H1 (cell line): ENCODE results near the gene KIAA1755. TPM values are rescaled to one million over a fixed set of nuclear protein-coding genes. Genes with fewer than 3 reads are reported as not detected.

Experiments
- CTCF ChIA-PET: fragments of 300-600 bp; sonication (Branson Sonifier 250); formaldehyde crosslinking; loops from one replicate; lab custom pipeline; 2021; ENCODE audit not compliant: partially characterized antibody; lab: Charles Lee
- POLR2A ChIA-PET: fragments of 300-600 bp; sonication (Branson Sonifier 250); formaldehyde crosslinking; loops from one replicate; lab custom pipeline; 2021; ENCODE audit warnings: inconsistent platforms; ENCODE audit not compliant: partially characterized antibody; lab: Charles Lee
- DNase-seq, 2 experiments: peaks; one replicate each; pipeline versions ENCODE4 v3.0.0 to v3.0.0-alpha.2; 2010 to 2022; ENCODE audit warnings: low spot score in 2 of 2, low read depth in 1 of 2, mixed read lengths in 1 of 2
- FAIRE-seq: peaks from 2 replicates; lab custom pipeline; 2011; peaks lifted over from hg19 to GRCh38; lab: Jason Lieb, UNC
- H2AFZ ChIP-seq: 2 replicates; pipeline ENCODE4 v1.8.1; 2012; ENCODE audit warnings: low read length, inconsistent platforms
- H2AK5ac ChIP-seq: 2 replicates; pipeline ENCODE4 v1.6.1; 2013; ENCODE audit warnings: low read depth, low read length
- H2BK120ac ChIP-seq: replicated peaks from 2 replicates; pipeline ENCODE3; 2013; ENCODE audit warnings: low read depth, low read length, inconsistent platforms
- H2BK12ac ChIP-seq: 2 replicates; pipeline ENCODE4 v1.6.1; 2013; ENCODE audit warnings: low read depth, low read length
- H2BK15ac ChIP-seq: 2 replicates; pipeline ENCODE4 v1.6.1; 2013; ENCODE audit warnings: low read length
- H2BK20ac ChIP-seq: 2 replicates; pipeline ENCODE4 v1.6.1; 2013; ENCODE audit warnings: low read length
- H2BK5ac ChIP-seq: 2 replicates; pipeline ENCODE4 v1.6.1; 2013; ENCODE audit warnings: low read depth, low read length
- H3K14ac ChIP-seq: 2 replicates; pipeline ENCODE4 v1.6.1; 2013; ENCODE audit warnings: inconsistent platforms; ENCODE audit not compliant: insufficient read length
- H3K18ac ChIP-seq: 2 replicates; pipeline ENCODE4 v1.6.1; 2013; ENCODE audit warnings: low read length; ENCODE audit errors: extremely low read depth
- H3K23ac ChIP-seq: 2 replicates; pipeline ENCODE4 v1.6.1; 2013; ENCODE audit warnings: inconsistent platforms; ENCODE audit not compliant: insufficient read length
- H3K23me2 ChIP-seq: 2 replicates; pipeline ENCODE4 v1.6.1; 2013; ENCODE audit warnings: low read depth, low read length
- H3K27ac ChIP-seq: 2 replicates; pipeline ENCODE4 v1.6.1; 2011; ENCODE audit warnings: low read depth, low read length, inconsistent platforms
- H3K27me3 ChIP-seq, 4 experiments: replicated peaks in 1 of 4; 1 replicate in 1 of 4; 2 replicates in 3 of 4; pipeline versions ENCODE4 v1.6.1 to v1.8.1; 2011 to 2013; ENCODE audit warnings: low read length in 3 of 4, mild to moderate bottlenecking in 3 of 4, inconsistent platforms in 2 of 4, mixed read lengths in 2 of 4, moderate library complexity in 1 of 4; ENCODE audit not compliant: control insufficient read depth in 3 of 4, insufficient read depth in 3 of 4; ENCODE audit errors: extremely low read depth in 1 of 4
- H3K36me3 ChIP-seq, 4 experiments: 2 replicates each; pipeline versions ENCODE4 v1.6.1 to v1.8.1; 2011 to 2013; ENCODE audit warnings: mild to moderate bottlenecking in 4 of 4, low read length in 3 of 4, moderate library complexity in 2 of 4, control low read depth in 1 of 4, inconsistent platforms in 1 of 4; ENCODE audit not compliant: insufficient read depth in 4 of 4, control insufficient read depth in 2 of 4
- H3K4ac ChIP-seq: replicated peaks from 2 replicates; pipeline ENCODE3; 2013; ENCODE audit warnings: low read length, low read depth, mixed read lengths, inconsistent platforms; ENCODE audit not compliant: insufficient read length
- H3K4me1 ChIP-seq, 4 experiments: replicated peaks in 1 of 4; 1 replicate in 1 of 4; 2 replicates in 3 of 4; pipeline versions ENCODE4 v1.6.1 to v1.8.1; 2011 to 2013; ENCODE audit warnings: low read length in 3 of 4, inconsistent platforms in 2 of 4, mixed read lengths in 1 of 4; ENCODE audit not compliant: insufficient read depth in 4 of 4, control insufficient read depth in 3 of 4
- H3K4me2 ChIP-seq, 2 experiments: 2 replicates each; pipeline versions ENCODE4 v1.6.1 to v1.8.1; 2011 to 2013; ENCODE audit warnings: low read depth in 2 of 2, low read length in 2 of 2, control low read depth in 1 of 2, inconsistent platforms in 1 of 2, mild to moderate bottlenecking in 1 of 2; ENCODE audit not compliant: insufficient read depth in 1 of 2
- H3K4me3 ChIP-seq, 4 experiments: fragments of 200-600, 300-600 bp in 1 of 4; sonication (generic), shearing (Covaris generic), sonication (Bioruptor Twin) in 1 of 4; 2 replicates each; pipeline versions ENCODE4 v1.5.1 to v1.8.1; 2011 to 2016; ENCODE audit warnings: low read length in 4 of 4, low read depth in 3 of 4, control low read depth in 2 of 4, inconsistent platforms in 2 of 4, mild to moderate bottlenecking in 2 of 4, mixed read lengths in 1 of 4, moderate library complexity in 1 of 4; ENCODE audit not compliant: insufficient read depth in 2 of 4; ENCODE audit errors: extremely low read depth in 1 of 4
- H3K56ac ChIP-seq: replicated peaks from 2 replicates; pipeline ENCODE3; 2013; ENCODE audit warnings: low read depth, mild to moderate bottlenecking, mixed read lengths, low read length, inconsistent platforms; ENCODE audit not compliant: insufficient read length
- H3K79me1 ChIP-seq: 2 replicates; pipeline ENCODE4 v1.6.1; 2013; ENCODE audit warnings: low read depth, low read length, control low read depth
- H3K79me2 ChIP-seq, 2 experiments: 2 replicates each; pipeline versions ENCODE4 v1.6.1 to v1.8.1; 2012 to 2013; ENCODE audit warnings: low read length in 2 of 2, mild to moderate bottlenecking in 2 of 2, inconsistent platforms in 1 of 2; ENCODE audit not compliant: insufficient read depth in 2 of 2, control insufficient read depth in 1 of 2
- H3K9ac ChIP-seq, 4 experiments: replicated peaks in 1 of 4; 1 replicate in 1 of 4; 2 replicates in 3 of 4; pipeline versions ENCODE4 v1.6.1 to v1.8.1; 2011 to 2013; ENCODE audit warnings: low read depth in 3 of 4, low read length in 3 of 4, control low read depth in 2 of 4, mild to moderate bottlenecking in 2 of 4, moderate library complexity in 2 of 4, inconsistent platforms in 1 of 4; ENCODE audit errors: extremely low read depth in 1 of 4
- H3K9me3 ChIP-seq, 2 experiments: 2 replicates each; pipeline versions ENCODE4 v1.6.1 to v1.8.1; 2012 to 2013; ENCODE audit warnings: mild to moderate bottlenecking in 2 of 2, moderate library complexity in 2 of 2, control low read depth in 1 of 2, inconsistent platforms in 1 of 2, low read depth in 1 of 2, low read length in 1 of 2, mixed read lengths in 1 of 2; ENCODE audit not compliant: insufficient read depth in 2 of 2
- H4K20me1 ChIP-seq, 2 experiments: replicated peaks in 1 of 2; 2 replicates each; pipeline versions ENCODE3 to v1.8.1; 2011 to 2013; ENCODE audit warnings: inconsistent platforms in 2 of 2, low read length in 2 of 2, mild to moderate bottlenecking in 1 of 2; ENCODE audit not compliant: insufficient read depth in 2 of 2, control insufficient read depth in 1 of 2
- H4K5ac ChIP-seq: 2 replicates; pipeline ENCODE4 v1.6.1; 2013; ENCODE audit warnings: low read length, low read depth, mixed read lengths, inconsistent platforms; ENCODE audit not compliant: insufficient read length
- H4K8ac ChIP-seq: 2 replicates; pipeline ENCODE4 v1.8.0; 2013; ENCODE audit warnings: mild to moderate bottlenecking, moderate library complexity, low read length, inconsistent platforms; ENCODE audit not compliant: insufficient read depth; ENCODE audit errors: extremely low read depth
- H4K91ac ChIP-seq: replicated peaks from 2 replicates; pipeline ENCODE3; 2013; ENCODE audit warnings: low read length, mixed read lengths, inconsistent platforms; ENCODE audit not compliant: insufficient read length
- CBX5 ChIP-seq: fragments of 300-800, 300-1000 bp; sonication (generic); IDR thresholded peaks from 2 replicates; pipeline ENCODE4 v1.7.1; 2016; ENCODE audit warnings: antibody characterized with exemption, low read length, low read depth
- CREB1 ChIP-seq: IDR thresholded peaks from 2 replicates; pipeline ENCODE4 v1.6.1; 2012; ENCODE audit warnings: inconsistent platforms
- GTF2F1 ChIP-seq: IDR thresholded peaks from 2 replicates; pipeline ENCODE4 v1.6.1; 2012; ENCODE audit warnings: low read depth, low read length, improper control_type of control experiment, borderline replicate concordance
- WGBS, 2 experiments: shearing (Covaris generic) in 1 of 2; methylation state at CpG; one replicate each; pipeline versions ENCODE4 v1.1.6 to v1.1.7; 2013 to 2015; ENCODE audit warnings: low lambda C conversion rate in 2 of 2, mixed read lengths in 2 of 2, inconsistent platforms in 1 of 2, low coverage in 1 of 2, missing lambda C conversion rate in 1 of 2; ENCODE audit not compliant: insufficient replicate concordance in 2 of 2, insufficient coverage in 1 of 2, insufficient read length in 1 of 2; ENCODE audit errors: extremely low coverage in 1 of 2, missing lambda C conversion rate in 1 of 2; 5-methylcytosine and 5-hydroxymethylcytosine counted together
- polyA plus RNA-seq, 7 experiments: library from polyadenylated mRNA; depleted of rRNA in 3 of 7; stranded (reverse) in 5 of 7; unstranded in 2 of 7; fragments of >200 nt in 5 of 7; fragments of 200-250 nt in 2 of 7; gene quantifications; 1 replicate in 5 of 7; 2 replicates in 1 of 7; 4 replicates in 1 of 7; pipeline versions ENCODE4 v1.2.1 to v1.2.3, GENCODE V29; 2011 to 2013; ENCODE audit warnings: missing spikeins in 2 of 7, mixed read lengths in 2 of 7
- total RNA-seq: library from RNA; stranded (reverse); fragmentation: NEBNext Ultra II Directional; extraction: Animal tissue kit (Norgen Biotek cat#: 25700); gene quantifications from 2 replicates; pipeline ENCODE4 v1.2.1, GENCODE V29; 2021

KIAA1755 gene
- total and polyA plus RNA-seq, 2 of the 8 experiments (the other 6 are each of a cell fraction or from before 2014, with no cell fraction given), result 0.23 TPM; not detected in 1

DNA sequence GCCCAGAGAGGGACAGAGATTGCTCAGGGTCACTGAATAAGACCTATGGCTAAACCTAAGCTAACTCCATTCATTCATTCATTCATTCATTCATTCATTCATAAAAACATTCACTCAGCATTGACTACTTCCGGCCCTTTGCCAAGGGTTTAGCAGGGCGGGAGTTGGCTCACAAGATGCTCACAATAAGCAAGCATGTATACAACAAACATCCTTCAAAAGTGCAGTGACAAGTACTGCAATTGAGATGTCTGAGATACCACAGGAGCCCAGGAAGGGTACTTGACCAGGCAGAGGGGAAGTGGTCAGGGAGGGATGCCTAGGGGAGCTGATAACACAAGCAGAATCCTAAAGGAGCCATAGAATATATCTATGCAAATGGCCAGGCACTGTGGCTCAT is 18.2 kb upstream of the KIAA1755 start:
- H2BK5ac ChIP-seq, result no peak overlapping the region
- CTCF ChIA-PET, result interaction anchor here (0.6 to 2.4 kb wide), 10 partner anchors 9 to 165 kb away, joined by 3 to 8 read pairs (median 5); no protein-coding TSS in a partner anchor
- peaks cover 3 to 6% of the 10 kb centered on the region in 2 experiments; a peak in 2 of 4 replicates for H3K9me3 ChIP-seq
- H4K8ac ChIP-seq, result no peak overlapping the region
- H3K4ac ChIP-seq, result no peak overlapping the region
- H2BK12ac ChIP-seq, result no peak overlapping the region
- WGBS, 2 experiments, result 91% methylated on average over 2 of the region's 2 CpGs; no CpG with 5 or more reads in 1 of the 2 experiments
- POLR2A ChIA-PET, result no interaction called here
- H2BK20ac ChIP-seq, result no peak overlapping the region
- no peaks in the 10 kb centered on the region for H3K23me2 ChIP-seq
- no peak overlapping the region for H3K4me2 ChIP-seq
- no peak overlapping the region; the same call in 1 of the 2 replicates for H2AFZ ChIP-seq
- DNase-seq, result no peak
- no peak overlapping the region for H2AK5ac ChIP-seq
- no peaks in the 10 kb centered on the region; a peak in 1 of 7 replicates for H3K4me1 ChIP-seq
- H4K20me1 ChIP-seq, result no peaks in the 10 kb centered on the region
- H3K23ac ChIP-seq, result no peak overlapping the region
- no peak overlapping the region for H3K14ac ChIP-seq
- no peak overlapping the region for H3K9ac ChIP-seq
- no peak overlapping the region for H3K18ac ChIP-seq
- TF ChIP-seq CREB1, result no peak
- no peak for TF ChIP-seq CBX5
- no peak for TF ChIP-seq GTF2F1
- TF ChIP-seq, all 59 proteins: peak for 0
- H3K79me1 ChIP-seq, result no peaks in the 10 kb centered on the region
- H3K56ac ChIP-seq, result no peak overlapping the region
- H3K27me3 ChIP-seq, result no peaks in the 10 kb centered on the region
- no peak overlapping the region for H3K27ac ChIP-seq
- H3K36me3 ChIP-seq, result no peaks in the 10 kb centered on the region
- no peak overlapping the region for H4K5ac ChIP-seq
- no peaks in the 10 kb centered on the region for H3K79me2 ChIP-seq
- no peak overlapping the region for H2BK15ac ChIP-seq
- no peak overlapping the region for H3K4me3 ChIP-seq
- no peak overlapping the region for H2BK120ac ChIP-seq
- no peak for FAIRE-seq
- no peak overlapping the region for H4K91ac ChIP-seq
